Thoracic aorta (tissue), 2 donors: Measurements from ENCODE around the gene SGTA. TPM values are rescaled to one million over a fixed set of nuclear protein-coding genes. Genes with fewer than 3 reads are reported as not detected.

Experiments used
- ATAC-seq: fragments of 150-250 bp; one replicate; pipeline ENCODE4 v1.8.0; 2017; ENCODE audit warnings: low read depth; ENCODE audit not compliant: insufficient number of reproducible peaks, low FRiP score
- DNase-seq: peaks from one replicate; pipeline ENCODE4 v3.0.0-alpha.2; 2020; ENCODE audit warnings: low spot score
- H3K27ac ChIP-seq, 2 donors: fragments of 200-600 bp; sonication (generic); 1 replicate in 1 of 2; 2 replicates in 1 of 2; pipeline ENCODE4 v1.5.1; 2016; ENCODE audit warnings: mild to moderate bottlenecking in 2 of 2, moderate library complexity in 2 of 2
- H3K27me3 ChIP-seq: fragments of 200-600 bp; sonication (generic); replicated peaks from 2 replicates; pipeline ENCODE4 v1.6.0; 2016; ENCODE audit warnings: mild to moderate bottlenecking; ENCODE audit not compliant: insufficient read depth
- H3K36me3 ChIP-seq: fragments of 200-600 bp; sonication (generic); one replicate; pipeline ENCODE4 v1.5.1; 2016
- H3K4me1 ChIP-seq, 2 donors: fragments of 200-600 bp; sonication (generic); 1 replicate in 1 of 2; 2 replicates in 1 of 2; pipeline versions ENCODE4 v1.5.1 to v1.6.0; 2016; ENCODE audit warnings: low read depth in 2 of 2, mild to moderate bottlenecking in 1 of 2; ENCODE audit not compliant: control insufficient read depth in 1 of 2
- H3K4me3 ChIP-seq: fragments of 200-600 bp; sonication (generic); 2 replicates; pipeline ENCODE4 v1.5.1; 2016; ENCODE audit warnings: mild to moderate bottlenecking
- H3K9me3 ChIP-seq: fragments of 200-600 bp; sonication (generic); 2 replicates; pipeline ENCODE4 v1.5.1; 2016
- total RNA-seq, 2 donors: library from RNA; depleted of rRNA; stranded (reverse); fragments of >200 nt; gene quantifications; one replicate each; pipeline versions ENCODE4 v1.1.0 to v1.2.3, GENCODE V29; 2016
- TF ChIP-seq, protein P1 (sequence below): fragments of 200-600 bp; sonication (generic); IDR thresholded peaks from one replicate; pipeline ENCODE4 v1.5.1; 2019; ENCODE audit warnings: antibody characterized with exemption

The SGTA gene
- total RNA-seq, 2 donors from 2014 or later: 43.7 to 46.4 TPM

DNA sequence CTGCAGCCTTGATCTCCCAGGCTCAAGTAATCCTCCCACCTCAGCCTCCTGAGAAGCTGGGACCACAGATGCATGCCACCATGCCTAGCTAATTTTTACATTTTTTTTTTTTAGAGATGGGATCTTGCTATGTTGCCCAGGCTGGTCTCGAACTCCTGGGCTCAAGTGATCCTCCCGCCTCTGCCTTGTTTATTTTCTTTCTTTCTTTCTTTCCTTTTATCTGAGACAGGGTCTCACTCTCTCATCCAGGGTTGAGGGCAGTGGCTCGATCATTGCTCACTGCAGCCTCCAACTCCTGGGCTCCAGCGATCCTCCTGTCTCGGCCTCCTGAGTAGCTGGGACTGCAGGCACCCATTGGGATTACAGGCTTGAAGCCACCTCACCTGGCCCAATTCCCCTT, 76.8 kb downstream of the SGTA start:
- ATAC-seq: no peak
- TF ChIP-seq, protein P1, sequence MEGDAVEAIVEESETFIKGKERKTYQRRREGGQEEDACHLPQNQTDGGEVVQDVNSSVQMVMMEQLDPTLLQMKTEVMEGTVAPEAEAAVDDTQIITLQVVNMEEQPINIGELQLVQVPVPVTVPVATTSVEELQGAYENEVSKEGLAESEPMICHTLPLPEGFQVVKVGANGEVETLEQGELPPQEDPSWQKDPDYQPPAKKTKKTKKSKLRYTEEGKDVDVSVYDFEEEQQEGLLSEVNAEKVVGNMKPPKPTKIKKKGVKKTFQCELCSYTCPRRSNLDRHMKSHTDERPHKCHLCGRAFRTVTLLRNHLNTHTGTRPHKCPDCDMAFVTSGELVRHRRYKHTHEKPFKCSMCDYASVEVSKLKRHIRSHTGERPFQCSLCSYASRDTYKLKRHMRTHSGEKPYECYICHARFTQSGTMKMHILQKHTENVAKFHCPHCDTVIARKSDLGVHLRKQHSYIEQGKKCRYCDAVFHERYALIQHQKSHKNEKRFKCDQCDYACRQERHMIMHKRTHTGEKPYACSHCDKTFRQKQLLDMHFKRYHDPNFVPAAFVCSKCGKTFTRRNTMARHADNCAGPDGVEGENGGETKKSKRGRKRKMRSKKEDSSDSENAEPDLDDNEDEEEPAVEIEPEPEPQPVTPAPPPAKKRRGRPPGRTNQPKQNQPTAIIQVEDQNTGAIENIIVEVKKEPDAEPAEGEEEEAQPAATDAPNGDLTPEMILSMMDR: no peak
- DNase-seq: no peak
- no peaks in the 10 kb centered on the region for H3K36me3 ChIP-seq
- H3K4me3 ChIP-seq: no peak overlapping the region
- peaks cover 0 to 9% of the 10 kb centered on the region in 2 donors for H3K4me1 ChIP-seq
- no peak overlapping the region for H3K27ac ChIP-seq
- no peaks in the 10 kb centered on the region for H3K9me3 ChIP-seq
- H3K27me3 ChIP-seq: no peaks in the 10 kb centered on the region

Other genes with a start within 250 kb of the SGTA start
- 1 to 10 TPM; 2.3 to 3.2 TPM for gene GNG7, start 80.6 kb downstream of the SGTA start, total RNA-seq
- gene DIRAS1, start 61.9 kb downstream of the SGTA start, total RNA-seq: 1 to 10 TPM in 1 of 2 donors, not detected in 1; 2.3 TPM
- 10 to 100 TPM; 26.6 to 37.6 TPM for gene SLC39A3, start 43.3 kb downstream of the SGTA start, total RNA-seq
- 10 to 100 TPM; 31.3 to 55.2 TPM for gene THOP1, start 2.2 kb upstream of the SGTA start, total RNA-seq
- gene ZNF554, start 36.6 kb upstream of the SGTA start, total RNA-seq: 1 to 10 TPM; 2.8 to 4.4 TPM
- gene ZNF555, start 58.2 kb upstream of the SGTA start, total RNA-seq: 10 to 100 TPM in 1 of 2 donors, 1 to 10 TPM in 1; 5.4 to 12.5 TPM
- gene ZNF556, start 84.1 kb upstream of the SGTA start, total RNA-seq: under 1 TPM in 1 of 2 donors, not detected in 1; 0.49 TPM
- 1 to 10 TPM; 4.0 to 4.2 TPM for gene ZNF57, start 117.7 kb upstream of the SGTA start, total RNA-seq
- gene ZNF77, start 161.7 kb upstream of the SGTA start, total RNA-seq: 1 to 10 TPM; 1.2 to 4.6 TPM
- 1 to 10 TPM; 5.3 to 7.8 TPM for gene TLE6, start 194.3 kb upstream of the SGTA start, total RNA-seq
- 100 to 1,000 TPM in 1 of 2 donors, 10 to 100 TPM in 1; 46.7 to 154 TPM for gene TLE2, start 246.0 kb upstream of the SGTA start, total RNA-seq